GM21737 (cell line): Measurements from ENCODE around the gene HSD17B8.

Experiments used
- ATAC-seq: cut with Tn5 transposase; IDR thresholded peaks from one replicate; pipeline ENCODE4 v1.9.1; 2021; ENCODE audit warnings: mild to moderate bottlenecking, moderate library complexity; ENCODE audit not compliant: unreplicated experiment

Gene HSD17B8

DNA sequence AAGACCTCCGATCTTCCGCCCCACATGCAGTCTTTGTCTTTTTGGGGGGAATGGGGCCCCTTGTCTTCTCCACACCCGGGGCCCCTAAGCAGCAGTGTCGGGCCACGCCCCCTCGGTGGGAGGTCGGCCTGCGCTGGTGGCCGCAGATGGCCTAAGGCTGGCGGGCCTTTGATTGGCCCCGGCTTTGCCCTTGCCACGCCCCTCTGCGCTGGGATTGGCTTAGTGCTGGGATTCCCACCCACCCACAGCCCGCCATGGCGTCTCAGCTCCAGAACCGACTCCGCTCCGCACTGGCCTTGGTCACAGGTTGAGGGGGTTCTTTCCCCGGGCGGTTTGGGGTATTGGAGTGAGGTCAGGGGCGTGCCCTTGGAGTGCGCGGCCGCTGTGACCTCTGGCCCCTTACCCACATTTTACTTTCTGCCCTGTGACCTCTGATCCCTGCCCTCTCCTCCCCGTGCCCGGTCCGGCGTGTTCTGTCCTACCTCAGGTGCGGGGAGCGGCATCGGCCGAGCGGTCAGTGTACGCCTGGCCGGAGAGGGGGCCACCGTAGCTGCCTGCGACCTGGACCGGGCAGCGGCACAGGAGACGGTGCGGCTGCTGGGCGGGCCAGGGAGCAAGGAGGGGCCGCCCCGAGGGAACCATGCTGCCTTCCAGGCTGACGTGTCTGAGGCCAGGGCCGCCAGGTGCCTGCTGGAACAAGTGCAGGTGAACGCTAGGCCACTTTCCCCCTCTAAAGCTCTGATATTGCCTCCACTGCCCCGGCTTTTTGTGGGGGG, at the start of gene HSD17B8:
Gene HSD17B8 (plus strand): TSS at position 241 of the 776 bp plus-strand sequence. CDS start 14 bp downstream, at position 255.
- ATAC-seq = peak; percentile 44

DNA sequence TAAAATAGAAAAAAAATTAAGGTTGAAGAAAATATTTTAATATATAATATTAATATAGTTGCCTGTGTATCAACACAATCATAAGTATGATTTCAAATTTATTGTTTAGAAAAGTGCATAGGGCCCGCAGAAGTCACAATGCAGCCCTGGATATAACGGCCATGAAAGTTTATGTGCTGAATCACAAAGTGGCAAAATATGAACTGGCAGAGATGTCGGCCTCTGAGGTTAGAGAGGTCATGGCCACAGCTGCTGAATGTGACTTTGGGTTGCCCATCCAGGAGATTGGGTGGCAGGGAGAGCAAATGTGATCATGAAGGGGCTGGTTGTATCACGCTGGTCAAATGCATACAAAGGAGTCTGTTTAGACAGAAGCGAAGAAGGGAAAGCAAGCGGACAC, 47.9 kb upstream of the HSD17B8 start:
- no peak for ATAC-seq

DNA sequence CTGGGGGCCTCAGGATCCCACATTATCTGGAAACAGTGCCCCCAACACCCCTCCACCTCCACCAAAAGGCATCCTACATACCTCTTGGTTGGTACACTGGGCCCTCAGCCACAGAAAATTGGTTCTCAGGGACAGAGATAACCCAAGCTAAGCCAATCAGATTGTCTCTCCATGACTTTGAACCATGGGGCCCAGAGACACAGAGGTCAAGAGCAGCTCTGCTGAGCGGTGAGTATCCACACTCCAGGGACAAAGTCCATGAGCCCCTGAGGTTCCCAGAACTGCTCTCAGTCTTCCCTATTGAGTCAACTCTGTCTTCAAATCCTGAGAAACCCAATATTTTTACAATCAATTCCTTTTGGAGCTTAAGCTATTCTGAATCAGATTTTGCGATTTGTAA, 47.5 kb upstream of the HSD17B8 start:
- ATAC-seq = no peak

DNA sequence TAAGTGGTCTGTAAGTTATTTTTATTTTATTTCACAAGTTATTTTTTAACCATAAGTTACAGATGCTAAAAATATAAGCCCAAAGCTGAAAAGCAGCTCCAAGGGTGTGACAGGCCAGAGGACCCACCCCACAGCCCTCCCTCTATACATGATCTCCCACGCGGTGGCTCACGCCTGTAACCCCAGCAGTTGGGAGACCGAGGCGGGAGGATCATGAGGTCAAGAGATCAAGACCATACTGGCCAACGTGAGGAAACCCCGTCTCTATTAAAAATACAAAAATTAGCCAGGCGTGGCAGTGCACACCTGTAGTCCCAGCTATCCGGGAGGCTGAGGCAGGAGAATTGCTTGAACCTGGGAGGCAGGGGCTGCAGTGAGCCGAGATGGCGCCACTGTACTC, 44.4 kb upstream of the HSD17B8 start:
- no peak for ATAC-seq

DNA sequence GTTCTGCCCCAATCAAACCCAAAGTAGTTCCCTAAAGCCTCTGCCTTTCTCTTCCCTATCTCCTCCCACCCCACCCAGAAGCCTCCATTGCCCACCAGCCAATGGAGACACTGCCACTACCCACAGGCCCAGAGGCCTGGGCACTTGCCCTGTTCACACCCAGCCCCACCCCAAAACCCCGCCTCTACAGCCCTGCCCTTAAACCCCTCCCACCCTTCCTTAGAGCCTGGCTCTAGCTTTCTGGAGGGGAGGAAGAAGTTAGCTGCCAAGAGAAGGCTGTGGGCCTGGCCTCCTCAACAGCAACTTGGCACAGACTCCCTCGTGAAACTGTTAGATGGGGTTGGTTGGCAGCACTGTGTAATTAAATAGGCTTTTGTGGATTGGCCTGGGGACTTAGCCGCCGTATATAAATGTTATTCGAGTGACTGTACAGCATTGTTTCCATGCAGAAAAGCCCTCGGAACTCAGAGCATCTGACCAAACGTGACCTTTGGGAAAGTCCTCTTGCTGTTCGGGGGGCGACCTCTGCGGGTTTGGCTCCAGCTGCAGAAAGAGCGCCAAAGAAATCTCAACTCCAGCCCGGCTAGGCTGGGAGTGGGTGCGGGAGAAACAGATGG, 43.6 kb upstream of the HSD17B8 start:
- ATAC-seq = no peak

DNA sequence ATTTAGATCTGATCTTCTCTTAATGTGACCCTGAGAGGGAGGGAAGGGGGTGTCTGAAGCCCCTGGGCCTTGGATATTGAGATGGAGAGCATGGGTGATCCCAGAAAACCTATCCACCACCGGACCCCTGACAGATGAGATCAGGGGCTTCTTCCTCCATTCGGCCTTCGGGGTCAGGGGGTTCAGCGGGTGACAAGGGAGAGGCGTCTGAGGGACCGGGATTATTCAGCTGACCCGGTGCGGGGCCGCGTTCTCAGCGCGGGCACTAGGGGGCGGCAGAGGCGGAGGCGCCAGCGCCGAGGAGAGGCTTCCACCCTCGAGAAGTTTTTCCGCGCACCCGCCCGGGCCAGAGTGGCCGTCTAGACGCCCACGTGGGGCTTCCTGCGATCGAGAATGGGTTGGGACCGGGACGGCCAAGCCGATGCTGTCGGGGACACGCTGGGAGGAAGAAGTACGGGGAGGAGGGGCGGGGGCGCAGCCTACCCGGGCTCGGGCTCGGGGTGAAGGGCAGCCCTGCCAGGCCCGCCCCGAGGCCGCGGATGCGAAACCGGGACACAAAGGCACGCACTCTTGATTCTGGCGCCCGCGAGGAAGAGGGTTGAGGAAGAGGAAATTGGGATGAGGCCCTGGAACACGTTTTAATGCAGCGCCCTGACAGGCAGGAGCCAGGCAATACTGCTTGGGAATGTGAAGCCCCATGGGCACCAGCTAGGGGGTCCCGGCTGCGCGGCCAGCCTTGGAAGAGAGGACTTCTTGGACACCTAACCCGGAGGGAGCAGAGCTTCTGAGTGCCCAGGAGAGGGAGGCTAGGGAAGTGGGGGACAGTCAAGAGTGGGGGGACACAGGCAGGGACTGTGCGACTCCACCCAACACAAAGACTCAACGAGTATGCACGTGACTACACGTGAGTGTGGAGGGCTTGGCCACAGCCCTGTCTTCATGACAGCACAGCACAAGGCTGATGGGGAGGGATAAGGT, 42.8 kb upstream of the HSD17B8 start:
- ATAC-seq = peak; percentile 73

DNA sequence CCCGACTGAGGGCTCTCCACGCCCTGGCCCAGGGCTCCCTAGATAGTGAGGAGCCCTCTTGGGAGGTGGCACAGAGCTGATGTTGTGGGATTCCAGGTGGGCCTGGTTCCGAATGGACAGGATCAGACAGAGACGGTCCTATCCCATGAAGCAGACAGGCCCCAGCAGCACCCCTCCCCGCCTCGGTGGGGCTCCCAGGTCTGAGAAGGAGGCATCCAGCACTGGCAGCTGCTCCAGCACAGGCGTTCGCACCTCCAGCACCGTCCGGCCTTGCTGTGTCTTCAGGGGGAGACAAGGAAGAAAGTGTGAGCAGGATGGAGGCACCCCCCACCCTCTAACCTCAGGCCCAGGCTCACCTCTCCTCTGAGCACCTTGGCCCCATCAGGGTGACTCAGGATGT, 40.9 kb upstream of the HSD17B8 start:
- no peak for ATAC-seq

DNA sequence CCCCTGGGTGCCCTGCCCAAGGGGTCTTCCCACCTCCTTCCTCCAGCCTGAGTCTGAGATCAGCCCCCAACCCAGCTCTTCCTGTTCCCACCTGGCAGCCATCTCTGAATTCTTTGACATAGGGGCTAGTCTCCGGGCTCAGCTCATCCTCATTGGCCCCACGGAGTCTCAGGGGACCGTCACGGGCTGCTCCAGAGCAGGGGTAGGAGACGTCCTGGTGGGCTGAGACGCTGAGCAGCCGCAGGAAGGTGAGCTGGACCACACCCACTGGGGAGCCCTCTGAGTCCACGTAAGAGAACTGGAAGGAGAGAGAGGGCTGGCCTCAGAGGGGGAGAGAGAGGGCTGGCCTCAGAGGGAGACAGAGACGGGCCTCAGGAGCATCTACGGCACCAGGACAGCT, 40.3 kb upstream of the HSD17B8 start:
- ATAC-seq = no peak

DNA sequence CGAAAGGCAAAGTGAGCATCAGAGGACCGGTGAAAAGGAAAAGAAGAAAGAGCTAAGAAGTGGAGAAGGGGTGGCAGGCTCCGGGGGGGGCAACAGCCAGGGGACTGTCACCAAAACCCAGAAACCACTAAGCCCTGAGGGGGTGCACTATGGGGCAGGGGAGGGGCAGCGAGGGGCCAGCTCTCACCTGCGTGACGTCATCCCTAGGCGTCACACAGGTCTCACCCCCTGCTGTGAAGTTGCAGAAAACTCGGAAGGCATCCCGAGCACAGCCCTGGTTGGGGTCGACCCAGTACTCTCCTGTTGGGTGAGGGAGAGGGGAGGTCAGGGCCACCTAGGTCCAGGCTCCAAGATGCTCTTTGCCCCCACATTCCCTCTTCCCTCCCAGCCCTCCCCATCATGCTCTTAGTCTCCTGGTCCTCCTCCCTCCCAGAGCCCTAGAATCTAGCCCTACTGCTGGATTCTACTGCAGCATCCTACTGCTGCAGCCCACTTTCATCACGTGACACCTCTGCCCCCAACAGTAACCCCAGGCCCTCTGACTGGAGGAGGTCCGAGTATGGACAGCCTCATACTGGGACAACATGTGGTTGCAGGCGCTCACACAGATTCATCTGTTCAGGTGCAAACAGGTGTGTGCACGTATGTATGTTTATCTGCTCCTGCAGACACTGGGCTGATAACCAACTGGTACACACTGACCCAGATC, 39.6 kb upstream of the HSD17B8 start:
- no peak for ATAC-seq

DNA sequence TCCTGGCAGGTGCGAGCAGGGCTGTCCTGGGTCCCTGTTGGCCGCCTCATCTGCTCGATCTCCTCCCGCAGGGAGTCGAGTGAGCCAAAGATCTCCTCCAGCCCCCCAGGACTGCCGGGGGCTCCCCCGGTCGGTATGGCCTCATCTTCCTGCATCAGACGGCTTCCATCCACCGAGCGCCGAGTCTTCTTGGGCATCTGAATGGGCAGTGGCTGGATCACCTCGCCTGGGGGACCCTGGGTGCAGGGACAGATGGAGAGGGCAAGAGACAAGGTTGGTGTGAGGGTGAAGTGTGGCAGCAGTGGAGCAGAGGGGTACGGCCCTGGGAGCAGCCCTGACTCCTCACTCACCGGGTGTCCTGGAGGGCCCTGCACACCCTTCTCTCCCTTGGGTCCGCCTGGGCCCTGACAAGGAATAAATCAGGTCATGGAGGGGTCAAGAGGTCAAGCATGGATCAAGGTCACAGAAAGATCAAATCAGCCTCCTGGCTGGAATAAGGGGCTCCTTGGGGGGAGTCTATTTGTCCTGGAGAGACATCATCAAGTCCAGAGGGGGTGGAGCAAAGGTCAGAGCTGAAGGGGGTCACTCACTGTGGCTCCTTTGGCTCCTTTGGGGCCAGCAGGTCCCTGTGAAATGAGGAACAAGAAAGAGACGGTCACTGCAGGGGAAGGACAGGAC, 38.7 kb upstream of the HSD17B8 start:
- ATAC-seq = no peak

DNA sequence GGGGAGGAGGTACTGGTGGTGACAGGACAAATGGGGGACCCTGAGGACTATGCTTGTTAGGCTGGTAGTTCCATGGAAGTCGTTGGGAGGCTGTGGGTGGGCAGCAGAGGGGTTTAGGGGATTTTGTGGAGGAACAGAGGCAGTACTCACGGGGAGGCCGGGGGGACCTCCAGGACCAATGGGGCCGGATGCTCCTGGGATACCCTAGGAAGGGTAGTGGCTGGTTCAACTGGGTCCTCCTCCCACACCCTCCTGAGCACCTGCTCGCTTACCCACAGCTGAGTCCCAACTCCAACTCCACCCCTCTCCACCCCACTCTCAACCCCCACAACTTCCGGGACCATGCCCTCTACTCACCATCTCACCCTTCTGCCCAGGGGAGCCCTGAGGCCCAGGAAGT, 38.1 kb upstream of the HSD17B8 start:
- ATAC-seq = no peak

DNA sequence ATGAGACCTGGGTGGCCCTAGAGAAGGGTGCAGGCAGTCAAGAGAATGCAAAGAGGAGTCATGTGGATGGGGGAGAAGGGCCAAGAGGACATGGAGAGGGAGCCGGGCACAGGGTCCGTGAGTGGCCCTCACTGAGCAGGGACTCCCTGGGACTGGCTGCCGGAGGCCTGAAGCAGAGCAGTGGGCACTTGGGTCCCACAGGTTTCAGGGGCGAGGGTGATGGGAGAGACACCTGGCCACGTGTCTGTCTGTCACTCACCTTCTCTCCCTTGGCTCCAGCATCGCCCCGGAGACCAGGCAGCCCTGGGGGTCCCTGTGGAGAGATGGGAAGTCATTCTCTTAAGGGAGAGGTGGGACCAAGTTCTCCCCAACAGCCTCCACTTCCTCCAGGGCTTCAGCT, 37.6 kb upstream of the HSD17B8 start:
- no peak for ATAC-seq

DNA sequence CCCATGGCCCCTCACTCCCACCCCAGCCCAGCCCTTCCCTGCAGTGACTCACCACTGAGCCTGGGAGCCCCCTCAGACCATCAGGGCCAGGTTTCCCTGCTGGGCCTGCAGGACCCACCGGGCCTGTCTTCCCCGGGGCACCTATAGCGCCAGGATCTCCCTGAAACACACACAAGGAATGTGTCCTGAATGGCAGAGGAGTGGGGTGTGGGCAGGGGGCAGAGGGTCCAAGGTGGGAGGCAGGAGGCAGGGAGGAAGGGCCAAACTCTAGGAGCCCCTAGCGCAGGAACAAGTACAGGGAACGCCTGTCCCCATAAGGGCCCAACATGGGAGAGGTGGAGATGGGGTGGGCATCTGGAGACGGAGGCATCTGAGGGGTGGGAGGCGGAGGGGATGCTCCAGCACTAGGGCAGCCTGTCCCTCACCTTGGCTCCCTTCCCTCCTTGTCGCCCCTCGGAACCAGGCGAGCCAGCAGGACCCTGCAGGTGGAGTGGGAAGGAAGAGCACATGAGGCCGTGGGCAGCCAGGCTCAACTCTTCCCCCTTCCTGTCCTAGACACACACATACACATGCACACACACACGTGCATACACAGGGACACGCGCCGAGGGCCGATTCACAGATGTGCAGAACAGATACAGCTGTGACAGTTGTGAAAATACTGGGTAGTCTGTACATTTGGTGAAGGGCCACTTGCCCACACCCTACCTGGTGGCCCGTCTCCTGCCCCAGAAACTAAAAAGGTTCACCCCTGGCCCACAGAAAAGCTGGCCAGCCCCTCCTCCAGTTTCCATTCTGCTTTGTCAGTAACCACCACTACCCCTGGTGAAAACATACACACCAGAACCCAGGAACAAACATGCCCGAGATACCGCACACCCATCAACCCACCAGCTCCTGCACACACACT, 36.8 kb upstream of the HSD17B8 start:
- ATAC-seq = no peak

DNA sequence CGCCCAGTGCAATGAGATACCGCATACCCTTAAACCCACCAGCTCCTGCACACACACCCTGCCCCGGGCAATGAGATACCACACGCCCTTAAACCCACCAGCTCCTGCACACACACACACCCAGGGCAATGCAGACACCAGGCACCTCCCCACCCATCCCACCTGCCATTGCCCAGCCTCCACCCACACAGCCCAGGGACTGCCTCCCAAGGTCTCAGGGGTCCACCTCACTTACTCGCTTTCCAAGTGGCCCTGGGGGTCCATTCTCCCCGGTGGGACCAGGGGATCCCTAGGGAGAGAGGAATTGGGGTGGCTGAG, 36.2 kb upstream of the HSD17B8 start:
- ATAC-seq = no peak

DNA sequence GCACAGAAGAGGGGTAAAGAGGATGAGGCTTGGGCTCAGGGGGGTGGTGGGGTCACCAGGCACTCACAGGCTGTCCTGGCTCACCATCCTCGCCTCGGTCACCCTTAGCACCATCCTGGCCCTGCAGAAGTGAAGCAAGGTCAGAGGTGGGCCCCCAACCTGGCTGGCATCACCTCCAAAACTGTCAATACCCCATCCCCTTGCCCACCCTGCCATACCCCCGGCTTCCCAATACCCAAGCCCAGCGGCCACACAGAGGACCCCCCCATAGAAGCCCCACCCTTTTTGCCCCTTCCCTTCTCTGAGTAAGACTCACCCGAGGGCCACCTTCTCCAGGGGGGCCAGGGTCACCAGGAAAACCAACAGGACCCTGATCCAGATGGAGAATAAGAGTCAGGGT, 35.8 kb upstream of the HSD17B8 start:
- no peak for ATAC-seq

DNA sequence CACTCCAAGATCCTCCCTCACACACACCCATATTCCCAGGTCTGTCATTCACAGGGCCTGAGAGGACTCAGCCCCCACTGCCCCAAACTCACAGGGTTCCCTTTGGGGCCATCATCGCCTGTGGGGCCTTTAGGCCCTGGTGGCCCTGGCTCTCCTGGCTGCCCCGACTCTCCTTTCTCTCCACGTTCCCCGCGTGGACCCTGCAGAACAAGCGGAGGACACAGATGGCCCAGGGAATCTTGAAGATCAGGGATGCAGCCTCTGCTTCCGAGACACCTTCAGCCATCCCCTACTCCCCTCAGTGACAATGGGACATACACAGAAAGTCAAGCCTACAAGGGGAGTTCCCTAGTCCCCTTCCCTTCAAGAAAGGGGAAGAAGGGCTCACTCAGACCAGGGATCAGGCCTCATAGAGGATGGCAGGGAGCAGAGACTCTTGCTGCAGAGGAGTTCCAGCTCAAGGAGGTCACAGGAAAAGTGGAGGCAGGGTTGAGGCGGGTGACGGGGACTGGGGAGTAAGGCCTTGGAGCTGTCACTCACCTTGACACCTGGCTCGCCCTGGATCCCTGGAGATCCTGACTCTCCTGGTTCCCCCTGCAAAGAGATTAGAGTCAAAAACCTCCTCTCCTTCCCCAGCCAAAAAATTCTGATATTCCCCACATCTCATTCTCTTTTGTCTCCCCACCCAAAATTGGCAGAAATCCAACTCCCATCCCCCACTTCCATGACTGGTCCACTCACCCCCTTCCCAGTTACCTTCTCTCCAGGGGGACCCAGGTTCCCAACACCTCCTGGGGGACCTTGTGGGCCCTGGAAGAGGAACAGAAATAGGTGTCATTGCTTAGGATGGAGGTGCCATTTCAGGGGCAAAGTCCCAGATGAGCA, 34.9 kb upstream of the HSD17B8 start:
- ATAC-seq = no peak

DNA sequence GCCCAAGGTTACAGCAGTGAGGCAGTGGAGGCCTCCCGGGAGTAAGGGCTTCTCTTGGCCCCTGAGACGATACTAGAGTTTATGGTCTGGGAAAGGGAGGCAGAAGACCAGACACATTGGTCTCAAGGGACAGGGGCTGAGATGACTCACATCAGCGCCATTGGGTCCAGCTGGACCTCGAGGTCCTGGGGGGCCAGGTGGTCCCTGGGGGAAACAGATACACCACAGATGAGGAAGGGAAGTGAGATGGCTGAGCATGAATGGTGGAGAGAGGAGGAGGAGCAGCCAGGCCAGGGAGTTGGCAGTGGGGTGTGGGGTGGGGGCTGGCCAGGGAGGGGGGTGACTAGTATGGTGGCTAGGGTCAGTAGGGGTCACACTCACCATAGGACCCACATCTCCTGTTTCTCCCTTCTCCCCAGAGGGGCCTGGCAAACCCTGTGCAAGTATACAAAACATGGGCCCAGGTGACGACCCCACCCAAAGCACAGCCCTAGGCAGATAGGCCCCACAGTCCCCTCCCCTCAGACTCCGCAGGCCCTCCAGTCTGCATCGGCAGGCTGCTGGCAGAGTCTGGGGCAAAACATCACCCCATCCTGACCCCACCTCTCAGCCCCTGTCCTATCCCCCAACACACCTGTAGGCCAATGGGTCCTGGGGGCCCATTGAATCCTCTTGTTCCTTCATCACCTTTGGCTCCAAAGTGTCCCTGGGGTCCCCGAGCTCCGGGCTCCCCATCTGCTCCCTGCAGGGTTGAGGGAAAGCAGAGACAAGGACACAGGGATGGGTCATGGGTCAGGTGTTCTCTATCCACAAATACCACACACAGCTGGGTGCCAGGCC, 34.1 kb upstream of the HSD17B8 start:
- ATAC-seq = no peak
